ENCODE data around the gene OR9Q2. TPM values are rescaled to one million over a fixed set of nuclear protein-coding genes. Genes with fewer than 3 reads are reported as not detected.

OR9Q2 gene
- total RNA-seq, 1 experiment from 2014 or later = not detected

- no peak overlapping the region for H3K27ac ChIP-seq (ENCODE audit: low read depth, low read length, poor library complexity, severe bottlenecking)
- H3K9me3 ChIP-seq (ENCODE audit: low read depth, low read length, poor library complexity, severe bottlenecking) = no peaks in the 10 kb centered on the region
- TF ChIP-seq EZH2 (IDR thresholded peaks at IDR 0.05; ENCODE audit: borderline replicate concordance, low read depth, low read length, poor library complexity, severe bottlenecking) = no peak
- intact Hi-C loops (cut with micrococcal nuclease; ENCODE audit: unreplicated experiment) = no loop called here
- H3K36me3 ChIP-seq (ENCODE audit: insufficient read depth, low read length, poor library complexity, severe bottlenecking) = no peaks in the 10 kb centered on the region
- no peak overlapping the region for H3K4me3 ChIP-seq (ENCODE audit: low read depth, low read length, poor library complexity, severe bottlenecking)
- no peak for DNase-seq (ENCODE audit: low spot score)
- H3K27me3 ChIP-seq (replicated peaks; ENCODE audit: insufficient read depth, low read depth, low read length, poor library complexity) = no peaks in the 10 kb centered on the region
- no peaks in the 10 kb centered on the region for H3K4me1 ChIP-seq (ENCODE audit: insufficient read depth, low read length, poor library complexity, severe bottlenecking)
- POLR2A ChIA-PET (ENCODE audit: low non-redundant PET) = no interaction called here
- BruUV-seq (replicated peaks) = no TSS peak
- CTCF ChIA-PET = no interaction called here
Measured at GRCh38 chr11:58186938-58187337, 1.9 kb upstream of the OR9Q2 start.

DNA sequence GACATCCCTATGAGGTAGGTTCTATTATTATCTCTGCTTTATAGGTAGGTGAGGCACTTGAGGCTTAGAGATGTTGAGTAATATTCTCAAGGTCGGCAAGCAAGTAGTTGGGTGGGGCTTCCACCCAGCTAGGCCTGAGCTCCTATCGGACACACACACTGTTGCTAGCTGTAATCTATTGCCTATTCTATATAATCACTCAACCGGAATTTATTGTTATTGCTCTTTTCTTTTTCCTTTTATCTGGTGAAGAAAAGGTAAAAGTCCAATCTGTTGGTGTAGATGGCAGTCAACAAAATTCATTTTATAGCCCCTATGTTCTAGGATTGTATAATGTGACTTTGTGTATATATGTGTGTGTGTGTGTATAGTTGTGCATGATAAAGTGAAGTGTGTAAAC lies 3.4 kb downstream of the OR9Q2 start:
- Histone ChIP-seq H3K4me1 (ENCODE audit: insufficient read depth, low read length, poor library complexity, severe bottlenecking) (no peaks in the 10 kb centered on the region), H3K27ac (ENCODE audit: low read depth, low read length, poor library complexity, severe bottlenecking) (no peak overlapping the region), H3K27me3 (replicated peaks; ENCODE audit: insufficient read depth, low read depth, low read length, poor library complexity) (no peaks in the 10 kb centered on the region), H3K4me3 (ENCODE audit: low read depth, low read length, poor library complexity, severe bottlenecking) (no peak overlapping the region), H3K36me3 (ENCODE audit: insufficient read depth, low read length, poor library complexity, severe bottlenecking) (no peaks in the 10 kb centered on the region), H3K9me3 (ENCODE audit: low read depth, low read length, poor library complexity, severe bottlenecking) (no peaks in the 10 kb centered on the region)
- no TSS peak for BruUV-seq (replicated peaks)
- ChIA-PET CTCF (no interaction called here), POLR2A (ENCODE audit: low non-redundant PET) (no interaction called here)
- TF ChIP-seq EZH2 (IDR thresholded peaks at IDR 0.05; ENCODE audit: borderline replicate concordance, low read depth, low read length, poor library complexity, severe bottlenecking) (no peak), CTCF (conservative IDR thresholded peaks at IDR 0.05; ENCODE audit: low read depth, low read length) (no peak)
- intact Hi-C loops (cut with micrococcal nuclease; ENCODE audit: unreplicated experiment) = no loop called here
- DNase-seq (ENCODE audit: low spot score) = no peak

- Histone ChIP-seq H3K9me3 (ENCODE audit: low read depth, low read length, poor library complexity, severe bottlenecking) (peaks cover 6% of the 10 kb centered on the region), H3K4me3 (ENCODE audit: low read depth, low read length, poor library complexity, severe bottlenecking) (no peak overlapping the region), H3K27me3 (replicated peaks; ENCODE audit: insufficient read depth, low read depth, low read length, poor library complexity) (no peaks in the 10 kb centered on the region), H3K4me1 (ENCODE audit: insufficient read depth, low read length, poor library complexity, severe bottlenecking) (no peaks in the 10 kb centered on the region), H3K36me3 (ENCODE audit: insufficient read depth, low read length, poor library complexity, severe bottlenecking) (no peaks in the 10 kb centered on the region), H3K27ac (ENCODE audit: low read depth, low read length, poor library complexity, severe bottlenecking) (no peak overlapping the region)
- POLR2A ChIA-PET (ENCODE audit: low non-redundant PET) = no interaction called here
- intact Hi-C loops (cut with micrococcal nuclease; ENCODE audit: unreplicated experiment) = no loop called here
- no TSS peak for BruUV-seq (replicated peaks)
- CTCF ChIA-PET = no interaction called here
- no peak for TF ChIP-seq CTCF (conservative IDR thresholded peaks at IDR 0.05; ENCODE audit: low read depth, low read length)
- no peak for DNase-seq (ENCODE audit: low spot score)
Measured at GRCh38 chr11:58193391-58193790, 4.5 kb downstream of the OR9Q2 start.

DNA sequence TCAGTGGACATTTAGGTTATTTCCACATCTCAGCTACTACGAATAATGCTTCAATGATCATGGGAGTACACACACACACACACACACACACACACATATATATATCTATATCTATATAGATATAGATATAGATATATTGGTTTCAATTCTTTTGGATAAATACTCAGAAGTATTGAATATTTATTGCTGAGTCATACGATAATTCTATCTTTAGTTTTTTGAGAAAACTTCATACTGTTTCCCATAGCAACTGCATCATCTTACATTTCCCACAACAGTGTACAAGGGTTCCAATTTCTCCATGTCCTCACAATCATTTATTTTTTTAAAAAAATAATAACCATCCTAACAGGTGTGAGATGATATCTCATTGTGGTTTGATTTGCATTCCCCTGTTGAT lies 7.1 kb downstream of the OR9Q2 start:
- H3K27ac ChIP-seq (ENCODE audit: low read depth, low read length, poor library complexity, severe bottlenecking) = no peak overlapping the region
- H3K4me3 ChIP-seq (ENCODE audit: low read depth, low read length, poor library complexity, severe bottlenecking) = no peak overlapping the region
- H3K27me3 ChIP-seq (replicated peaks; ENCODE audit: insufficient read depth, low read depth, low read length, poor library complexity) = no peaks in the 10 kb centered on the region
- CTCF ChIA-PET = no interaction called here
- intact Hi-C loops (cut with micrococcal nuclease; ENCODE audit: unreplicated experiment) = no loop called here
- H3K9me3 ChIP-seq (ENCODE audit: low read depth, low read length, poor library complexity, severe bottlenecking) = peaks cover 6% of the 10 kb centered on the region
- TF ChIP-seq CTCF (conservative IDR thresholded peaks at IDR 0.05; ENCODE audit: low read depth, low read length) (no peak), EZH2 (IDR thresholded peaks at IDR 0.05; ENCODE audit: borderline replicate concordance, low read depth, low read length, poor library complexity, severe bottlenecking) (no peak)
- no peak for DNase-seq (ENCODE audit: low spot score)
- POLR2A ChIA-PET (ENCODE audit: low non-redundant PET) = no interaction called here
- no TSS peak for BruUV-seq (replicated peaks)
- H3K36me3 ChIP-seq (ENCODE audit: insufficient read depth, low read length, poor library complexity, severe bottlenecking) = no peaks in the 10 kb centered on the region
- no peaks in the 10 kb centered on the region for H3K4me1 ChIP-seq (ENCODE audit: insufficient read depth, low read length, poor library complexity, severe bottlenecking)
